Skeletal muscle satellite cell (primary cell): Measurements from ENCODE around the gene MDN1.

Experiments used
- H3K27me3 ChIP-seq: 2 replicates; pipeline ENCODE4 v1.7.0; 2013; ENCODE audit warnings: low read length; ENCODE audit not compliant: control insufficient read depth, insufficient read depth
- H3K36me3 ChIP-seq: 2 replicates; pipeline ENCODE4 v1.7.0; 2013; ENCODE audit warnings: mild to moderate bottlenecking, control low read depth, low read length; ENCODE audit not compliant: insufficient read depth
- H3K4me1 ChIP-seq: 2 replicates; pipeline ENCODE4 v1.7.0; 2013; ENCODE audit warnings: low read length; ENCODE audit not compliant: control insufficient read depth, insufficient read depth
- H3K4me2 ChIP-seq: 2 replicates; pipeline ENCODE4 v1.7.0; 2013; ENCODE audit warnings: mild to moderate bottlenecking, low read length
- H3K4me3 ChIP-seq: 2 replicates; pipeline ENCODE4 v1.7.0; 2013; ENCODE audit warnings: low read length
- H3K9ac ChIP-seq: 2 replicates; pipeline ENCODE4 v1.7.0; 2013; ENCODE audit warnings: mild to moderate bottlenecking, low read depth, low read length, moderate library complexity
- H3K9me3 ChIP-seq: replicated peaks from 2 replicates; pipeline ENCODE4 v1.7.0; 2013; ENCODE audit warnings: mild to moderate bottlenecking, control low read depth, low read length

The MDN1 gene

GRCh38 chr6:89669002-89669401 lies 150.6 kb downstream of the MDN1 start:
- H3K4me3 ChIP-seq: no peak overlapping the region
- H3K36me3 ChIP-seq: peaks cover 46% of the 10 kb centered on the region
- H3K4me1 ChIP-seq: no peaks in the 10 kb centered on the region
- H3K9ac ChIP-seq: no peak overlapping the region
- H3K4me2 ChIP-seq: no peak overlapping the region
- H3K27me3 ChIP-seq: no peaks in the 10 kb centered on the region
- H3K9me3 ChIP-seq: no peaks in the 10 kb centered on the region

GRCh38 chr6:89667872-89668556 lies 151.6 kb downstream of the MDN1 start:
- Histone ChIP-seq H3K9me3 (no peaks in the 10 kb centered on the region), H3K36me3 (peaks cover 45% of the 10 kb centered on the region), H3K4me2 (no peak overlapping the region), H3K4me1 (no peaks in the 10 kb centered on the region), H3K9ac (no peak overlapping the region), H3K27me3 (no peaks in the 10 kb centered on the region), H3K4me3 (no peak overlapping the region)

- no peak overlapping the region for H3K4me3 ChIP-seq
- H3K4me1 ChIP-seq: no peaks in the 10 kb centered on the region
- H3K9ac ChIP-seq: no peak overlapping the region
- no peaks in the 10 kb centered on the region for H3K9me3 ChIP-seq
- H3K36me3 ChIP-seq: peaks cover 50% of the 10 kb centered on the region
- H3K4me2 ChIP-seq: no peak overlapping the region
- no peaks in the 10 kb centered on the region for H3K27me3 ChIP-seq
Measured at GRCh38 chr6:89662659-89663223, 156.9 kb downstream of the MDN1 start.

GRCh38 chr6:89661559-89661958 lies 158.0 kb downstream of the MDN1 start:
- Histone ChIP-seq H3K4me1 (no peaks in the 10 kb centered on the region), H3K36me3 (peaks cover 60% of the 10 kb centered on the region), H3K4me3 (no peak overlapping the region), H3K27me3 (no peaks in the 10 kb centered on the region), H3K9ac (no peak overlapping the region), H3K9me3 (no peaks in the 10 kb centered on the region), H3K4me2 (no peak overlapping the region)

GRCh38 chr6:89660981-89661380 lies 158.6 kb downstream of the MDN1 start:
- Histone ChIP-seq H3K27me3 (no peaks in the 10 kb centered on the region), H3K4me1 (no peaks in the 10 kb centered on the region), H3K9ac (no peak overlapping the region), H3K9me3 (no peaks in the 10 kb centered on the region), H3K36me3 (peaks cover 63% of the 10 kb centered on the region), H3K4me2 (no peak overlapping the region), H3K4me3 (no peak overlapping the region)

GRCh38 chr6:89657445-89658158 lies 162.0 kb downstream of the MDN1 start:
- no peak overlapping the region for H3K4me3 ChIP-seq
- H3K4me1 ChIP-seq: no peaks in the 10 kb centered on the region
- H3K9ac ChIP-seq: no peak overlapping the region
- H3K27me3 ChIP-seq: no peaks in the 10 kb centered on the region
- H3K9me3 ChIP-seq: no peaks in the 10 kb centered on the region
- no peak overlapping the region for H3K4me2 ChIP-seq
- H3K36me3 ChIP-seq: peaks cover 64% of the 10 kb centered on the region

- Histone ChIP-seq H3K4me3 (no peak overlapping the region), H3K9ac (no peak overlapping the region), H3K36me3 (peaks cover 61% of the 10 kb centered on the region), H3K9me3 (no peaks in the 10 kb centered on the region), H3K27me3 (no peaks in the 10 kb centered on the region), H3K4me2 (no peak overlapping the region), H3K4me1 (no peaks in the 10 kb centered on the region)
Measured at GRCh38 chr6:89655122-89655521, 164.5 kb downstream of the MDN1 start.

GRCh38 chr6:89650579-89650978 lies 169.0 kb downstream of the MDN1 start:
- peaks cover 55% of the 10 kb centered on the region for H3K36me3 ChIP-seq
- no peak overlapping the region for H3K4me3 ChIP-seq
- no peaks in the 10 kb centered on the region for H3K9me3 ChIP-seq
- no peak overlapping the region for H3K9ac ChIP-seq
- no peak overlapping the region for H3K4me2 ChIP-seq
- no peaks in the 10 kb centered on the region for H3K27me3 ChIP-seq
- H3K4me1 ChIP-seq: no peaks in the 10 kb centered on the region

- no peaks in the 10 kb centered on the region for H3K27me3 ChIP-seq
- no peaks in the 10 kb centered on the region for H3K9me3 ChIP-seq
- H3K36me3 ChIP-seq: peaks cover 58% of the 10 kb centered on the region
- no peaks in the 10 kb centered on the region for H3K4me1 ChIP-seq
- H3K9ac ChIP-seq: no peak overlapping the region
- no peak overlapping the region for H3K4me3 ChIP-seq
- H3K4me2 ChIP-seq: no peak overlapping the region
Measured at GRCh38 chr6:89649682-89650081, 169.9 kb downstream of the MDN1 start.

- H3K4me3 ChIP-seq: no peak overlapping the region
- no peaks in the 10 kb centered on the region for H3K9me3 ChIP-seq
- H3K36me3 ChIP-seq: peaks cover 56% of the 10 kb centered on the region
- no peaks in the 10 kb centered on the region for H3K4me1 ChIP-seq
- no peak overlapping the region for H3K9ac ChIP-seq
- no peak overlapping the region for H3K4me2 ChIP-seq
- H3K27me3 ChIP-seq: no peaks in the 10 kb centered on the region
Measured at GRCh38 chr6:89644864-89645263, 174.7 kb downstream of the MDN1 start.

- peaks cover 8% of the 10 kb centered on the region for H3K4me1 ChIP-seq
- H3K9me3 ChIP-seq: no peaks in the 10 kb centered on the region
- H3K4me3 ChIP-seq: no peak overlapping the region
- no peaks in the 10 kb centered on the region for H3K27me3 ChIP-seq
- H3K9ac ChIP-seq: no peak overlapping the region
- H3K4me2 ChIP-seq: no peak overlapping the region
- peaks cover 53% of the 10 kb centered on the region for H3K36me3 ChIP-seq
Measured at GRCh38 chr6:89643406-89643805, 176.2 kb downstream of the MDN1 start.
